ENCODE data around the gene RTTN. TPM values are rescaled to one million over a fixed set of nuclear protein-coding genes. Genes with fewer than 3 reads are reported as not detected.

The RTTN gene
- polyA plus RNA-seq, 2 of the 4 experiments (the other 2 are of a cell fraction), result 8.4 to 24.6 TPM

DNA sequence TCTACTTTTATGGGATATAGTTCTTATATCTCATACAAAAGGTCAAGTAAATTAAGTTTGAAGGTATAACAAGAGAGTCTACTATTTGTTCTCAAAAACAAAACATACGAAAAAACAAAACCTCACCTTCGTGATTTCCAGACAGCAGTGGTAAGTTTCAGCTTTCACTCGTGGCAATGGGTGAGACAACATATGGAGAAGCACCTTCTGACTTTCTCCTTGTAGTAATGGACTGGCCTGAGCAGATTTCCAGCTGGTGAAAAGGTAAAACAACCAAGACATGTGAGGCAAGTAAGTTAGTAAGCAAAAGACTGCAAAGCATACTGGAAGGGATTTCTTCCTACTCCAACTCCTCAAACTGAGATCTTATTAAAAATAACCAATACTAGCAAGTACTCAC, 39.6 kb downstream of the RTTN start (continued):
- TF ChIP-seq, protein P1, sequence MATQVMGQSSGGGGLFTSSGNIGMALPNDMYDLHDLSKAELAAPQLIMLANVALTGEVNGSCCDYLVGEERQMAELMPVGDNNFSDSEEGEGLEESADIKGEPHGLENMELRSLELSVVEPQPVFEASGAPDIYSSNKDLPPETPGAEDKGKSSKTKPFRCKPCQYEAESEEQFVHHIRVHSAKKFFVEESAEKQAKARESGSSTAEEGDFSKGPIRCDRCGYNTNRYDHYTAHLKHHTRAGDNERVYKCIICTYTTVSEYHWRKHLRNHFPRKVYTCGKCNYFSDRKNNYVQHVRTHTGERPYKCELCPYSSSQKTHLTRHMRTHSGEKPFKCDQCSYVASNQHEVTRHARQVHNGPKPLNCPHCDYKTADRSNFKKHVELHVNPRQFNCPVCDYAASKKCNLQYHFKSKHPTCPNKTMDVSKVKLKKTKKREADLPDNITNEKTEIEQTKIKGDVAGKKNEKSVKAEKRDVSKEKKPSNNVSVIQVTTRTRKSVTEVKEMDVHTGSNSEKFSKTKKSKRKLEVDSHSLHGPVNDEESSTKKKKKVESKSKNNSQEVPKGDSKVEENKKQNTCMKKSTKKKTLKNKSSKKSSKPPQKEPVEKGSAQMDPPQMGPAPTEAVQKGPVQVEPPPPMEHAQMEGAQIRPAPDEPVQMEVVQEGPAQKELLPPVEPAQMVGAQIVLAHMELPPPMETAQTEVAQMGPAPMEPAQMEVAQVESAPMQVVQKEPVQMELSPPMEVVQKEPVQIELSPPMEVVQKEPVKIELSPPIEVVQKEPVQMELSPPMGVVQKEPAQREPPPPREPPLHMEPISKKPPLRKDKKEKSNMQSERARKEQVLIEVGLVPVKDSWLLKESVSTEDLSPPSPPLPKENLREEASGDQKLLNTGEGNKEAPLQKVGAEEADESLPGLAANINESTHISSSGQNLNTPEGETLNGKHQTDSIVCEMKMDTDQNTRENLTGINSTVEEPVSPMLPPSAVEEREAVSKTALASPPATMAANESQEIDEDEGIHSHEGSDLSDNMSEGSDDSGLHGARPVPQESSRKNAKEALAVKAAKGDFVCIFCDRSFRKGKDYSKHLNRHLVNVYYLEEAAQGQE (IDR thresholded peaks at IDR 0.05), result no peak

GRCh38 chr18:70160073-70160678, 45.3 kb downstream of the RTTN start:
- no peak for TF ChIP-seq TFCP2L1 (CRISPR knock-in tag; IDR thresholded peaks at IDR 0.05)
- no peak for TF ChIP-seq TP53 (CRISPR knock-in tag; IDR thresholded peaks at IDR 0.05)
- no peak for TF ChIP-seq CBX8 (IDR thresholded peaks at IDR 0.05)
- TF ChIP-seq HOXA7 (CRISPR knock-in tag; IDR thresholded peaks at IDR 0.05), result no peak
- TF ChIP-seq PBX3 (IDR thresholded peaks at IDR 0.05), result no peak
- TF ChIP-seq NR3C1 (IDR thresholded peaks at IDR 0.05), result no peak
- CTCF ChIA-PET, result no interaction called here
- H3K4me2 ChIP-seq, result no peak overlapping the region
- POLR2A ChIA-PET, result no interaction called here
- H3K4me3 ChIP-seq, result no peak overlapping the region
- WGBS (ENCODE audit: missing lambda C conversion rate), result 92% methylated on average over 1 of the region's 1 CpG
- no peak overlapping the region for H3K27ac ChIP-seq
- DNase-seq (ENCODE audit: low read depth in 1 of 2, low spot score in 1 of 2), result no peak
- no peak for ATAC-seq
- FAIRE-seq, result no peak
- H3K4me1 ChIP-seq, result no peaks in the 10 kb centered on the region
- H3K9me3 ChIP-seq, result peaks cover 5% of the 10 kb centered on the region; the same call in 2 of the 3 replicates

GRCh38 chr18:70158992-70159717, 46.3 kb downstream of the RTTN start:
- no peak overlapping the region for H3K27ac ChIP-seq
- TF ChIP-seq ZC3H11A (IDR thresholded peaks at IDR 0.05) (no peak), FOSL2 (IDR thresholded peaks at IDR 0.05) (no peak), FOSL2 (CRISPR knock-in tag; IDR thresholded peaks at IDR 0.05) (no peak), NPAS2 (CRISPR knock-in tag; IDR thresholded peaks at IDR 0.05; ENCODE audit: borderline replicate concordance) (no peak), HDAC2 (IDR thresholded peaks at IDR 0.05) (no peak), ZNF302 (CRISPR knock-in tag; IDR thresholded peaks at IDR 0.05) (no peak), GATA3 (IDR thresholded peaks at IDR 0.05; ENCODE audit: borderline replicate concordance) (no peak), EHF (CRISPR knock-in tag; IDR thresholded peaks at IDR 0.05) (no peak), RCOR1 (IDR thresholded peaks at IDR 0.05; ENCODE audit: low read depth, low read length) (no peak), RAD21 (conservative IDR thresholded peaks at IDR 0.05 in 1 of 2, IDR thresholded peaks at IDR 0.05 in 1 of 2) (no peak), SREBF2 (IDR thresholded peaks at IDR 0.05) (no peak), FOSB (CRISPR knock-in tag; IDR thresholded peaks at IDR 0.05) (no peak)
- TF ChIP-seq, protein P2, sequence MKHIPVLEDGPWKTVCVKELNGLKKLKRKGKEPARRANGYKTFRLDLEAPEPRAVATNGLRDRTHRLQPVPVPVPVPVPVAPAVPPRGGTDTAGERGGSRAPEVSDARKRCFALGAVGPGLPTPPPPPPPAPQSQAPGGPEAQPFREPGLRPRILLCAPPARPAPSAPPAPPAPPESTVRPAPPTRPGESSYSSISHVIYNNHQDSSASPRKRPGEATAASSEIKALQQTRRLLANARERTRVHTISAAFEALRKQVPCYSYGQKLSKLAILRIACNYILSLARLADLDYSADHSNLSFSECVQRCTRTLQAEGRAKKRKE (CRISPR knock-in tag; IDR thresholded peaks at IDR 0.05; ENCODE audit: low read depth), result no peak
- TF ChIP-seq, protein P3, sequence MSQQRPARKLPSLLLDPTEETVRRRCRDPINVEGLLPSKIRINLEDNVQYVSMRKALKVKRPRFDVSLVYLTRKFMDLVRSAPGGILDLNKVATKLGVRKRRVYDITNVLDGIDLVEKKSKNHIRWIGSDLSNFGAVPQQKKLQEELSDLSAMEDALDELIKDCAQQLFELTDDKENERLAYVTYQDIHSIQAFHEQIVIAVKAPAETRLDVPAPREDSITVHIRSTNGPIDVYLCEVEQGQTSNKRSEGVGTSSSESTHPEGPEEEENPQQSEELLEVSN (IDR thresholded peaks at IDR 0.05; ENCODE audit: borderline replicate concordance, low read depth), result no peak
- TF ChIP-seq, protein P4, sequence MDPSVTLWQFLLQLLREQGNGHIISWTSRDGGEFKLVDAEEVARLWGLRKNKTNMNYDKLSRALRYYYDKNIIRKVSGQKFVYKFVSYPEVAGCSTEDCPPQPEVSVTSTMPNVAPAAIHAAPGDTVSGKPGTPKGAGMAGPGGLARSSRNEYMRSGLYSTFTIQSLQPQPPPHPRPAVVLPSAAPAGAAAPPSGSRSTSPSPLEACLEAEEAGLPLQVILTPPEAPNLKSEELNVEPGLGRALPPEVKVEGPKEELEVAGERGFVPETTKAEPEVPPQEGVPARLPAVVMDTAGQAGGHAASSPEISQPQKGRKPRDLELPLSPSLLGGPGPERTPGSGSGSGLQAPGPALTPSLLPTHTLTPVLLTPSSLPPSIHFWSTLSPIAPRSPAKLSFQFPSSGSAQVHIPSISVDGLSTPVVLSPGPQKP (IDR thresholded peaks at IDR 0.05; ENCODE audit: low read depth, low read length), result no peak
- TF ChIP-seq, protein P5, sequence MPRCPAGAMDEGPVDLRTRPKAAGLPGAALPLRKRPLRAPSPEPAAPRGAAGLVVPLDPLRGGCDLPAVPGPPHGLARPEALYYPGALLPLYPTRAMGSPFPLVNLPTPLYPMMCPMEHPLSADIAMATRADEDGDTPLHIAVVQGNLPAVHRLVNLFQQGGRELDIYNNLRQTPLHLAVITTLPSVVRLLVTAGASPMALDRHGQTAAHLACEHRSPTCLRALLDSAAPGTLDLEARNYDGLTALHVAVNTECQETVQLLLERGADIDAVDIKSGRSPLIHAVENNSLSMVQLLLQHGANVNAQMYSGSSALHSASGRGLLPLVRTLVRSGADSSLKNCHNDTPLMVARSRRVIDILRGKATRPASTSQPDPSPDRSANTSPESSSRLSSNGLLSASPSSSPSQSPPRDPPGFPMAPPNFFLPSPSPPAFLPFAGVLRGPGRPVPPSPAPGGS (IDR thresholded peaks at IDR 0.05), result no peak
- H3K4me3 ChIP-seq, result no peak overlapping the region
- WGBS (ENCODE audit: missing lambda C conversion rate), result 95% methylated on average over 3 of the region's 3 CpGs
- H3K4me1 ChIP-seq, result peaks cover 5% of the 10 kb centered on the region; the same call in 1 of the 3 replicates
- H3K9me3 ChIP-seq, result peaks cover 5% of the 10 kb centered on the region; the same call in 2 of the 3 replicates
- DNase-seq (ENCODE audit: low read depth in 1 of 2, low spot score in 1 of 2) (no peak), ATAC-seq (no peak), FAIRE-seq (no peak)
- ChIA-PET POLR2A (no interaction called here), CTCF (no interaction called here)
- no peak overlapping the region for H3K4me2 ChIP-seq

Data from A549 (cell line).